HPDE6-E6E7 (cell line): Measurements from ENCODE around the gene HES5.
"Not testable (repeated sequence)": the region's sequence is repeated elsewhere in the genome, so short reads cannot be mapped to it uniquely, and the experiment has no call there.

Experiments
- DNase-seq: peaks from one replicate; pipeline ENCODE4 v3.0.0; 2011; ENCODE audit warnings: missing footprints; ENCODE audit errors: extremely low spot score

Gene HES5

GRCh38 chr1:2561446-2561845, 31.4 kb upstream of the HES5 start:
- no peak for DNase-seq

- DNase-seq, result no peak
Observed at GRCh38 chr1:2560299-2561073, 30.4 kb upstream of the HES5 start.

DNA sequence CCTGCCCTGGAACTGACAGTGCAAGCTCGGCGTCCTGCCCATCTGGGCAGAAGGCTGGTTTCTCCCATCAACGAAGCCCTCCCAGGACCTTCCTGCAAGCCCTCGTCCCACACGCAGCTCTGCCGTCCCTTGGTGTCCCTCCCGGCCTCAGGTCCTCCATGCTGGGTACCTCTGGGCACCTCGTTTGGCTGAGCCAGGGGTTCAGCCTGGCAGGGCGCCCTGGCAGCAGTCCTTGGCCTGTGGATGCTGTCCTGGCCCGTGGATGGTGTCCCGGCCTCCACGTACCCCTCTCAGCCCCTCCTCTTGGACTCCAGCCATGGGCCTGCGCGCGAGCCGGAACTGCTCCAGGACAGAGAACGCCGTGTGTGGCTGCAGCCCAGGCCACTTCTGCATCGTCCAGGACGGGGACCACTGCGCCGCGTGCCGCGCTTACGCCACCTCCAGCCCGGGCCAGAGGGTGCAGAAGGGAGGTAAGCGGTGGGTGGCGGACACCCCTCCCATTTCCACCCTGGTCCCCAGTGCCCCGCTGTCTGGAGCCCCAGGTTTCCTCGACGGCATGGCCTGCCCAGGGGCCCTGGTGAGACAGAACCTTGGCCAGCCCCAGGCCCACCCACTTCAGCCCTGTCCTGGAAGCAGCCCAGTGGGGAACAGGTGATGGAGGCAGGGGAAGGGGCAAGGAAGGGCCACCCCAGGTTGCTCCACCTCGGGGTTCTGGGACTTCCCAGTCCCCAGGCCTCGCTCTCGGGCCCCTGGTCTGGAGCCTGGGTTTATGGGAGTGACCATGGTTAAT, 29.6 kb upstream of the HES5 start:
- DNase-seq, result no peak

DNA sequence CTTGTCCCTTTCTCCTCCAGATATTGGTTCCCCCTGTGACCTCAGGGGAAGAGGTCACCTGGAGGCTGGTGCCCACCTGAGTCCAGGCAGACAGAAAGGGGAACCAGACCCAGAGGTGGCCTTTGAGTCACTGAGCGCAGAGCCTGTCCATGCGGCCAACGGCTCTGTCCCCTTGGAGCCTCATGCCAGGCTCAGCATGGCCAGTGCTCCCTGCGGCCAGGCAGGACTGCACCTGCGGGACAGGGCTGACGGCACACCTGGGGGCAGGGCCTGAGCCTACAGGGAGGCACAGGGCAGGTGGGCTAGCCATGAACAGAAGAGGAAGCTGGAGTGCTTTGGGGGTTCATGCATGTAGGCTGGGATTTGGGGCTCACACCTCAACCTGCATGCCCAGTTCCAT, 28.8 kb upstream of the HES5 start:
- no peak for DNase-seq

- DNase-seq, result no peak
Observed at GRCh38 chr1:2558420-2558819, 28.4 kb upstream of the HES5 start.

- DNase-seq, result no peak
Observed at GRCh38 chr1:2557482-2558400, 27.7 kb upstream of the HES5 start.

DNA sequence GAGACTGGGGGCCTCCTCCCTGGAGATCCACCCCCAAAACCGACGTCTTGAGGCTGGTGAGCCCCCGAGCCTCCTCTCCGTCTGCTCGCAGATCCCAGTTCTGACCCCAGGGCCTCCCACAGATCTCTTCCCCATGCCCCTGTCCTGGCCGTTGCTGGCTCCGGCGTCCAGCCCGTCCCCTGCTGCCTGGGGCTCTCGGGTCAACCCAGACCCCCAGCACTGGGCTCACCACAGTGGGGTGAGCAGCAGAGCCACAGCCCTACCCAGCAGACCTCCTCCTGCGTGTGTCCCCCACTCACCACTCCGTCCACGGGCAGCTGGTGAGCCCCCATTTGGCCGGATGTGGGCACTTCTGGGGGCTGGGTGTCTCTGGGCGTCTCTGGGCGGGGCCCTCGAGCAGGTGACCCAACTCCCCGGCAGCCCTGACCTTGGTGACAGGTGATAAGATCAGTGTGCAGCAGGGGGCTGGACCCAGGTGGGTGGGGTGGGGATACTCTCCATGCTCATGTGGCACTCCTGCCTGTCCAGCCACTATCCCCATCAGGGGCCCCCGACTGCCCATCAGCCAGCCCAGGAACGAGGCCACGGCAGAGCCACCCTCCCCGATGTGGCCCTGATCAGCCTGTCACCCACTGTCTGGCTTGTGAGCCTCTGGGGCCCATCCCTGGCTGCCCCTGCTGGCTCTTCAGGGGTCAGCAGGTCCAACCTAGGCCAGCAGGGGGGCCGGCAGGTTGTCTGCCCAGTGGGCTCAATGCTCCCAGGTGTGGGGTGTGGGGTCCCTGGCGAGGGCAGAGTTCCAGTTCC, 26.8 kb upstream of the HES5 start:
- no peak for DNase-seq

DNA sequence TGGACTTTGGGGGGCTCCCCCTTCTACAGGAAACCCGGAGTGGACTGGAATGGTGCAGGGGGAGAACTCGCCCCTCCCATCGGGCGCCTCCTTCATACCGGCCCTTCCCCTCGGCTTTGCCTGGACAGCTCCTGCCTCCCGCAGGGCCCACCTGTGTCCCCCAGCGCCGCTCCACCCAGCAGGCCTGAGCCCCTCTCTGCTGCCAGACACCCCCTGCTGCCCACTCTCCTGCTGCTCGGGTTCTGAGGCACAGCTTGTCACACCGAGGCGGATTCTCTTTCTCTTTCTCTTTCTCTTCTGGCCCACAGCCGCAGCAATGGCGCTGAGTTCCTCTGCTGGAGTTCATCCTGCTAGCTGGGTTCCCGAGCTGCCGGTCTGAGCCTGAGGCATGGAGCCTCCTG, 26.2 kb upstream of the HES5 start, which contains the start of gene TNFRSF14:
TNFRSF14 (plus strand) TSS at position 95 of the 401 bp plus-strand sequence; CDS start at position 389, 294 bp downstream.
- DNase-seq, result peak; percentile 74

- no peak for DNase-seq
Observed at GRCh38 chr1:2555634-2556276, 25.7 kb upstream of the HES5 start.

DNA sequence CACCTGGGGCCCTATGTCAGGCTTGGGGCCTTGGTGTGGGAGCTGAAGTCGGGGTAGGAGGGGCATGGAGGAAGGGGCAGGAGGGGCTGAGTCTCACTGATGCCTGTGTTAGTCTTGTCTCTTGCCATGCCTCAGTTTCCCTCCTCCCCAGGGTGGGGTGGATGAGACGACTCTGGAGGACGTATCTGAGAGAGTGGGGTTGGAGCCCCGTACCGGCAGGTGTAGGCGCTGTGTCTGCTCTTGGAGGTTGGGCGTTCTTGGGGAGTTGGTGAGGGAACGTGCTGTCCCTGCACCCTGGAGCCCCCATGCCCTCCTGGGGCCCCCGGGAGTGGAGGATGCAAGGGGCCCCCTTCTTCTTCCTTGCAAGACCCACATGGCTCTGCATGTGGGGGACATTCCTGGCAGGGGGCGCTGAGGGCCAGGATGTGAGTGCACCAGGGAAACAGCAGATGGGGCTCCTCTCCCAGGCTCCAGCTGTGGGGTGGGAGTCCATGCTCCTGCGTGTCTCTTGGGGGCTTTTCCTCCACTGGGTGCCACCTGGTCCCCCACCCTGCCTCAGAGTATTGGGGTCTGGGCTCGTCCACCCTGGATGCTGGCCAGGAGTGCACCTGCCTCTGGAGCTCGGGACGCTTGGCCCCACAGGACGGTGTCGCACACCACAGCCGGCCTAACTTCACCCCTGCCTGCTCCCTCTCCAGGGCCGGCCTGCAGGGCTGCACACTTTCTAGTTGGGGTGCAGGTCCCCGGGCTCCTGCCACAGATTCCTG, 24.7 kb upstream of the HES5 start:
- DNase-seq, result no peak

DNA sequence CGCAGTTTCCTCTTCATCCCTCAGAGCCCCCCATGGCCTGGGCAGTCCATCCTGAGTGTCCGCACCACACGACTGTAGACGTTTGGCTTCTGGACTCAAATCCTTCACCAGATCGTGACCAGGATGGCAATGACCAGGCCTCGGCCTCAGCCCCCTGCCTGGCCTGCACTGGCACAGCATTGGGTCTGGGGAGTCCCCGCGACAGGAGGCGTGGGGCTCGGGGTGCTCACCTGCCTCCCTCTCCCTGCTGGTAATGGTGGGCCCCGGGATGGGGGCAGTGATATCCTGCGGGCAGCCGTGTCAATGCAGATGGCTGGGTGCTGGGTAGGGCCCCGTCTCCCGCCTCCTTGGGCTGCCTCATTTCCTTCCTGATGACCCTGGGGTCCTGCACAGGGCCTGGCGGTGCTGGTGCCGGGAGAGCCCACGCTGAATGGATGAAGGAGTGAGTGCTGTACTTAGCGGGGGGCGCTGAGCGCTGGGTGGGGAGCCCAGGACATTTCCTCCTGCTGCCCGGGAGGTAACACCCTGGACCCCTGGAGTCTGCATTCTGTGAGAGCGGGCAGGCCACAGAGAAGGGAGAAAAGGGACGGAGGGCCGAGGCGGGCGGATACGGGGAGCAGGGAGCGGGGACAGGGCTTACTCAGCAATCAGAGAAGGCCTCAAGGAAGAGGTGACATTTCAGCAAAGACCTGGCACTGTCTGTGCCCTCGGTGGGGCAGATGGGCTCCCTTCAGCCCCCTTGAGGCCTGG, 24.0 kb upstream of the HES5 start:
- no peak for DNase-seq

DNA sequence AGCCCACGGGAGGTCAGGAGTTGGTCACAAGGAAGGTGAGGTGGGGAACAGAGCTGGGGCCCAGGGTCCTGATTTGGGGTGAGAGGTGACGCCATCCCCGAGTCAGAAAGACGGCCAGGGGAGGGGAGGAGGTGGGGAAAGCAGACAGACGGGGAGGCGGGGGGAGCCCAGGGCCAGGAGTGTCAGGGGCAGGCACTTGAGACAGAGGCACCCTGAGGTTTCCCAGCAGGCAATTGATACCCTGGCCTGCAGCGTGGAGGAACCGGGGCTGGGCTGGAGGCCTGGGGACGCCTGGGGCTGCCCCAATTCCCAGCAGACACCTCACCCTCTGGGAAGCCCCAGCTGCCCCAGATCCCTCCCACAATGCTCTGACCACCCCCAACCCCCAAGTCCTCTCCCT, 23.0 kb upstream of the HES5 start:
- not testable (repeated sequence) for DNase-seq

GRCh38 chr1:2552189-2552588, 22.1 kb upstream of the HES5 start:
- DNase-seq, result no peak

GRCh38 chr1:2551544-2551943, 21.5 kb upstream of the HES5 start:
- not testable (repeated sequence) for DNase-seq

DNA sequence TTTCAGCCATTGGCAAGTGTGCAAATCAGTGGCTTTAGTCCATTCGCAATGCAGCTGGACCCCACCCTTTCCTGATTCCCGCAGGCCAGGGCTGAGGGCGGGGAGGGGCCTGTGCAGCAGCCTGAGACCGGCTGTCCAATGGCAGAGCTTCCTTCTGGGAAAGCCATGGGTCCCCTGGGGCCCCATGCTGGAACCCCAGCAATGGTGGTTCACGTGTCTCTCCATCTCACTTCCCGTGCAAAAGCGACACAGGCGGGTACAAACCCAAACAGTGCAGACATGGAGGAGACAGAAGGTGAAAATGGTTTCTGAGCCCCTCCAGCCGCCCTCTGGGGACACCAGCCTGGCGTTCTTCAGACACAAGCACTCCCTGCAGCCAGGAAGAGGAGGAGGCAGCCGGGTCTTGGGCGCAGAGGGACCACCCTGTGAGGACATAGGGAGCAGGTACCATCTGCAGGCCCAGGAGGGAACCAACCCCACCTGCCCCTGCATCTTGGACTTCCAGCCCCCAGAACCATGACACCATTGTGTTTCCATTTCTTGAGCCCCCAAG, 20.3 kb upstream of the HES5 start:
- not testable (repeated sequence) for DNase-seq

- DNase-seq, result not testable (repeated sequence)
Observed at GRCh38 chr1:2549367-2550029, 19.4 kb upstream of the HES5 start.

DNA sequence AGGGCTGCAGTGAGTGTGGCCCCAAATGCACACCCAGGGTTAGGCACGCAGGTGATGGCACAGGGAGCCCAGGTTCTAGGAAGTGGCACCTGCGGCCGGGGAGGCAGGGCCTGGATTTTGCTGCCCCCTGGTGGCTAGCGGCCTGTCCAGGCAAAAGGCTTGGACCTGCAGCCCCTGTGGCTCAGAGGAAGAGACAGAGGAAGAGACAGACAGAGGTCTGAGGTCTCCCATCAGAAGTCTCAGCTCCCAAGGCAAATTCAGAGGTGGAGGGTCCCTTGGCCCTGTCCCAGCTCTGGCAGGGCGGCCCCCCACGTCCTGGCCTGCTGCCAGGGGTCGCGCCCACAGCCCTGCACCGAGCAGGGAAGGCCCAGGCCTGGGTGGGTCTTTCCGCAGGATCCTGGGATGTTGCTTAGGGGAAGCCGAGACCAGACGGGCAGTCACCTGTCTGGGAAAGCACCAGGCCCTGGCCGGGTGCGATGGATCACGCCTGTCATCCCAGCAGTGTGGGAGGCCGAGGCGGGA, 18.1 kb upstream of the HES5 start:
- DNase-seq, result no peak
